Osteoblast (primary cell): Measurements from ENCODE around the gene NDUFAF8. TPM values are rescaled to one million over a fixed set of nuclear protein-coding genes. Genes with fewer than 3 reads are reported as not detected.

ENCODE experiments used
- DNase-seq: peaks from one replicate; pipeline ENCODE4 v3.0.0; 2011; ENCODE audit warnings: low spot score, mixed read lengths; ENCODE audit not compliant: insufficient read length; ENCODE audit errors: missing footprints
- H2AFZ ChIP-seq: 2 replicates; pipeline ENCODE4 v1.6.0; 2011; ENCODE audit warnings: mild to moderate bottlenecking, low read length
- H3K27ac ChIP-seq: 2 replicates; pipeline ENCODE4 v1.5.1; 2011; ENCODE audit warnings: mild to moderate bottlenecking, low read depth, low read length, moderate library complexity
- H3K27me3 ChIP-seq: 2 replicates; pipeline ENCODE4 v1.6.0; 2012; ENCODE audit warnings: mild to moderate bottlenecking, control low read depth, inconsistent platforms, low read length, moderate library complexity; ENCODE audit not compliant: insufficient read depth
- H3K36me3 ChIP-seq: 2 replicates; pipeline ENCODE4 v1.5.1; 2011; ENCODE audit warnings: mild to moderate bottlenecking, low read length, control low read depth, moderate library complexity; ENCODE audit not compliant: insufficient read depth
- H3K4me1 ChIP-seq: 2 replicates; pipeline ENCODE4 v1.5.1; 2011; ENCODE audit warnings: mild to moderate bottlenecking, low read length, control low read depth, moderate library complexity; ENCODE audit not compliant: insufficient read depth
- H3K4me2 ChIP-seq: 2 replicates; pipeline ENCODE4 v1.6.0; 2011; ENCODE audit warnings: mild to moderate bottlenecking, low read length; ENCODE audit not compliant: insufficient read depth
- H3K4me3 ChIP-seq: fragments of 200-600 bp; sonication (generic); 3 replicates; pipeline ENCODE4 v1.5.1; 2012; ENCODE audit warnings: mild to moderate bottlenecking, low read length, inconsistent platforms; ENCODE audit not compliant: insufficient read depth
- H3K79me2 ChIP-seq: 2 replicates; pipeline ENCODE4 v1.6.0; 2012; ENCODE audit warnings: mild to moderate bottlenecking, low read length, control low read depth, inconsistent platforms; ENCODE audit not compliant: insufficient read depth
- H3K9me3 ChIP-seq: 2 replicates; pipeline ENCODE4 v1.5.1; 2011; ENCODE audit warnings: low read depth, low read length, control low read depth
- H4K20me1 ChIP-seq: 2 replicates; pipeline ENCODE4 v1.6.0; 2012; ENCODE audit warnings: mild to moderate bottlenecking, low read length, control low read depth; ENCODE audit not compliant: insufficient read depth
- total RNA-seq: library from RNA; depleted of rRNA; stranded (reverse); fragments of >200 nt; gene quantifications from 2 replicates; pipeline ENCODE4 v1.2.3, GENCODE V29; 2012
- TF ChIP-seq, protein P1 (sequence below): IDR thresholded peaks from 2 replicates; pipeline ENCODE4 v1.5.1; 2011; ENCODE audit warnings: mild to moderate bottlenecking, low read depth, low read length, moderate library complexity; ENCODE audit errors: extremely low read depth

The NDUFAF8 gene
- total RNA-seq, 1 donor: 19.9 TPM

DNA sequence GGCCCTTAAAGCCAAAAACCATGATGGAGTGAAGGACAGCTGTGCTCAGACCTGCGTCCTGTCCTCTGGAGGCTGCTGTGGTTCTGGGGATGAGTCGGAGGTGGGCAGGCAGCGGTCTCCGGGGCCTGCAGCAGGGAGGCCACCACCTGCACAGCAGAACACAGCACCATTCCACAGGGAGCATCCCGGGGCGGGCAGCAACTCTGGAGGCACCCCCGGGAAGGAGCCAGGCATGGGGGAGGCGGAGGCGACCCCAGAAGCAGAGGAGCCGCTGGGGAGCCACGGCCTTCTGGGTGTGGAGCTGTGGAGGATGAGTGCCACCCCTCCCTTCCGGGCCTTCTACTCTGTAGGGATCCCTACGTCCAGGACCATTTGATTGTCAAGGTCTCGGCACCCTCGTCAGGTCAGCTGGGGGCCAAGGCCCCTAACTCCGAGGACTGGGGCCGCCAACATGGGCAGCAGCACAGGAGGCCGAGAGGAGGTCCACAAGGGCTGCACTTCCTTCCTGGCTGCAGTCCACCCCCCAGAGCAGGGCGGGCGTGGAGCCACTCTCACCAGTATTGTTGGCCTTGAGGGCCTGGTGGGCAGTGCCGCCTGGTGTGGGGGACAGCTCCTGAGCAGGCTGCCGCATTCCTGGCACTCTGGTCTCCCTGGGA, 40.2 kb upstream of the NDUFAF8 start:
- TF ChIP-seq, protein P1, sequence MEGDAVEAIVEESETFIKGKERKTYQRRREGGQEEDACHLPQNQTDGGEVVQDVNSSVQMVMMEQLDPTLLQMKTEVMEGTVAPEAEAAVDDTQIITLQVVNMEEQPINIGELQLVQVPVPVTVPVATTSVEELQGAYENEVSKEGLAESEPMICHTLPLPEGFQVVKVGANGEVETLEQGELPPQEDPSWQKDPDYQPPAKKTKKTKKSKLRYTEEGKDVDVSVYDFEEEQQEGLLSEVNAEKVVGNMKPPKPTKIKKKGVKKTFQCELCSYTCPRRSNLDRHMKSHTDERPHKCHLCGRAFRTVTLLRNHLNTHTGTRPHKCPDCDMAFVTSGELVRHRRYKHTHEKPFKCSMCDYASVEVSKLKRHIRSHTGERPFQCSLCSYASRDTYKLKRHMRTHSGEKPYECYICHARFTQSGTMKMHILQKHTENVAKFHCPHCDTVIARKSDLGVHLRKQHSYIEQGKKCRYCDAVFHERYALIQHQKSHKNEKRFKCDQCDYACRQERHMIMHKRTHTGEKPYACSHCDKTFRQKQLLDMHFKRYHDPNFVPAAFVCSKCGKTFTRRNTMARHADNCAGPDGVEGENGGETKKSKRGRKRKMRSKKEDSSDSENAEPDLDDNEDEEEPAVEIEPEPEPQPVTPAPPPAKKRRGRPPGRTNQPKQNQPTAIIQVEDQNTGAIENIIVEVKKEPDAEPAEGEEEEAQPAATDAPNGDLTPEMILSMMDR: no peak
- Histone ChIP-seq H3K4me3 (no peak overlapping the region), H2AFZ (no peak overlapping the region), H3K4me2 (no peak overlapping the region), H4K20me1 (no peaks in the 10 kb centered on the region), H3K36me3 (no peaks in the 10 kb centered on the region), H3K9me3 (no peaks in the 10 kb centered on the region), H3K27ac (no peak overlapping the region), H3K4me1 (no peaks in the 10 kb centered on the region), H3K79me2 (no peaks in the 10 kb centered on the region), H3K27me3 (no peaks in the 10 kb centered on the region)
- DNase-seq: no peak

DNA sequence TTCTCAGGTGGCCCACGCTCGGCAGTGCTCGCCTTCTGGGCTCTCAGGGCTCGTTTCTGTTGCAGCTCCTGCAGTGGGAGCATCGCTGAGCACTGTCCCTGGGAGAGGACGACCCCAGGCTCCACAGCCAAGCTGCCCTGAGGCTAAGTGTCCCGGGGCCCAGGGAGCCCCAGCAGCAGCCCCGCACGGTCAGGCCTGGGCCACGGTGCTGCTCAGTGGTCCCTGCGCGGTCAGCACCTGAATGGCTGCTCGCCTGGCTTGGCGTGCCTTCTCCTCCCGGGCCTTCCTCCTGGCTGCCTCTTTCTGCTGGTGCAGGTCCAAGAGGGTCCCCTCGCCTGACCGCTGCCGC, 39.7 kb upstream of the NDUFAF8 start:
- no peaks in the 10 kb centered on the region for H4K20me1 ChIP-seq
- H3K4me1 ChIP-seq: no peaks in the 10 kb centered on the region
- H3K9me3 ChIP-seq: no peaks in the 10 kb centered on the region
- no peak for DNase-seq
- H3K79me2 ChIP-seq: no peaks in the 10 kb centered on the region
- no peak overlapping the region for H3K27ac ChIP-seq
- TF ChIP-seq, protein P1: no peak
- H3K4me3 ChIP-seq: no peak overlapping the region
- H3K4me2 ChIP-seq: no peak overlapping the region
- no peaks in the 10 kb centered on the region for H3K36me3 ChIP-seq
- H2AFZ ChIP-seq: no peak overlapping the region
- no peaks in the 10 kb centered on the region for H3K27me3 ChIP-seq

DNA sequence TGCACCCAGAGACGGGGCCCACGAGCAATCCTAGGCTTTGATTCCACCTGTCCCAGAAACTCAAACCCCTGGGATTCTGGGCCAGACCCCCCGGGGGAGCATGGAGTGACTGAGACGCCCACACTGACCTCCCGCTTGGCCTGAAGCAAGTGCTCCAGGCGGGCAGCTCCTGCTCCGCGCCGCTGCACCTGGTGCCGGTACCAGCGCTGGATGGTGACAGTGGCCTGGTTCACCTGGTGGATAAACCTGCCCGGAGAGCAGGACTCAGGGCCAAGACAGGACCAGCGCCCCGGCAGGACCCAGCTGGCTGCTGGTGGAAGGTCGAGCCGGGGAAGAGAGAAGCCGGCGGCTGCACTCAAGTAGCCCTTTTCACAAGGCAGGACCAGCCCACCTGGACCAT, 38.9 kb upstream of the NDUFAF8 start:
- Histone ChIP-seq H3K4me1 (no peaks in the 10 kb centered on the region), H3K27ac (no peak overlapping the region), H4K20me1 (no peaks in the 10 kb centered on the region), H2AFZ (peak overlapping the region; percentile 74), H3K36me3 (no peaks in the 10 kb centered on the region), H3K27me3 (no peaks in the 10 kb centered on the region), H3K4me2 (no peak overlapping the region), H3K79me2 (no peaks in the 10 kb centered on the region), H3K4me3 (no peak overlapping the region), H3K9me3 (no peaks in the 10 kb centered on the region)
- TF ChIP-seq, protein P1: no peak
- DNase-seq: no peak

DNA sequence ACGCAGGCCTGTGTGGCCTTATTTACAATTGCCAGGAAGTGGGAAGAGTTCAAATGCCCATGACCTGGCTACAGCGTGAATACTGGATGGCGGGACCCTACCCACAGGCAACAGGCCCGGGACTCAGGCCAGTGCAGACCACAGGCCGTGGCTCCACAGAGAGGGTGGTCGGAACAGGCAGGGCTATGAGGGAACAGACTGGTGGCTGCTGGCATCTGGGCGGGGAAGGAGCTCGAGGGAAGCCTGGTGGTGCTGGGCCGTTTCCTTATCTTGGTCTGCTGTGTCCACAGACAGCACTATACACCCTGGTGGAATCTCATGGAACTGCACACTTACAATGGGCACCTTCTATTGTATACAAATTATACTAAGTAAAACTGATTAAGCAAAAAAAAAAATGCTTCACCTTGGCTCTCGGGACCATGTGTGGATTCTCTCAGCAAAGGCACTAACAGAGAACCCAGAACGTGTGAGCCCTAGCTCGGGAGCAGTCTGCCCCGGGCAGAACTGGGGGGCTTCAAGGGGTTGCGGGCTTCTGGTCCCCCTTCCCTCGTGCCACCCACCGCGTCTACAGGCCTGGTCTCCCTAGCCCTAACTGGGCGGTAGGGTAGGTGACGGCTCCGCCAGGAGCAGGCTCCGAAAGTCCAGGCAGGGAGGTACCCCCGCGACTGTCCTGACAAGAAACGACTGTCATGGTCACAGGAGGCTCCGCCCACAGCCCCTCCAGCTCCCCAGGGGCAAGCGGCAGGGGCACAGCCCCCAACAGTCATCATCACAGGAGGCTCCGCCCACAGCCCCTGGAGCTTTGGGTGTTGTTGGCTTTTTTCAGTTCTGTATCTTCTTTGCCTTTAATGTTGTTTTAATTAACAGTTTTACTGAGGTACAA, 38.2 kb upstream of the NDUFAF8 start:
- no peaks in the 10 kb centered on the region for H3K9me3 ChIP-seq
- H3K27me3 ChIP-seq: no peaks in the 10 kb centered on the region
- H3K4me2 ChIP-seq: no peak overlapping the region
- no peak overlapping the region for H3K4me3 ChIP-seq
- no peaks in the 10 kb centered on the region for H4K20me1 ChIP-seq
- H3K27ac ChIP-seq: no peak overlapping the region
- DNase-seq: peak; percentile 100
- no peaks in the 10 kb centered on the region for H3K4me1 ChIP-seq
- no peaks in the 10 kb centered on the region for H3K36me3 ChIP-seq
- H3K79me2 ChIP-seq: no peaks in the 10 kb centered on the region
- TF ChIP-seq, protein P1: peak; percentile 69
- H2AFZ ChIP-seq: peak overlapping the region; percentile 74
